SK-N-SH (cell line): ENCODE results near the gene CLASP1. TPM values are rescaled to one million over a fixed set of nuclear protein-coding genes. Genes with fewer than 3 reads are reported as not detected.

Source experiments
- CTCF ChIA-PET: fragments of 300-600, 350-600 bp; formaldehyde crosslinking; extraction: SDS; loops from one replicate; lab custom pipeline; 2021; lab: Yijun Ruan, JAX
- POLR2A ChIA-PET: fragments of 350-600 bp; sonication (Branson Sonifier 250); formaldehyde crosslinking; extraction: SDS; loops from one replicate; lab custom pipeline; 2020; ENCODE audit warnings: antibody characterized with exemption, inconsistent platforms; lab: Yijun Ruan, JAX
- DNase-seq: peaks from one replicate; pipeline ENCODE4 v3.0.0; 2012
- H2AFZ ChIP-seq: fragments of 200-600 bp; sonication (generic); 2 replicates; pipeline ENCODE4 v1.8.1; 2016; ENCODE audit warnings: antibody characterized with exemption, mild to moderate bottlenecking, low read depth
- H3F3A ChIP-seq: fragments of 200-600 bp; sonication (generic); replicated peaks from 2 replicates; pipeline ENCODE3; 2016; ENCODE audit warnings: antibody characterized with exemption, mild to moderate bottlenecking; ENCODE audit not compliant: insufficient read depth
- H3K27ac ChIP-seq, 2 experiments: fragments of 200-500 bp in 1 of 2; fragments of 200-600 bp in 1 of 2; sonication (Bioruptor generic) in 1 of 2; sonication (generic), shearing (Covaris generic) in 1 of 2; 2 replicates each; pipeline versions ENCODE4 v1.5.1 to v1.6.1; 2014 to 2016; ENCODE audit warnings: low read depth in 2 of 2, inconsistent platforms in 1 of 2, low read length in 1 of 2, mild to moderate bottlenecking in 1 of 2, mixed read lengths in 1 of 2
- H3K27me3 ChIP-seq: fragments of 200-600 bp; sonication (generic), shearing (Covaris generic); 2 replicates; pipeline ENCODE4 v1.6.1; 2016; ENCODE audit warnings: mixed run types; ENCODE audit not compliant: insufficient read depth
- H3K36me3 ChIP-seq, 2 experiments: fragments of 200-500 bp in 1 of 2; fragments of 200-600 bp in 1 of 2; sonication (Bioruptor generic) in 1 of 2; sonication (generic) in 1 of 2; replicated peaks in 1 of 2; 2 replicates each; pipeline versions ENCODE3 to v1.5.1; 2014 to 2016; ENCODE audit warnings: low read length in 1 of 2, mild to moderate bottlenecking in 1 of 2; ENCODE audit not compliant: insufficient read depth in 2 of 2, control insufficient read depth in 1 of 2
- H3K4me1 ChIP-seq, 2 experiments: fragments of 200-500 bp in 1 of 2; fragments of 200-600 bp in 1 of 2; sonication (Bioruptor generic) in 1 of 2; sonication (generic), shearing (Covaris generic) in 1 of 2; 2 replicates each; pipeline versions ENCODE4 v1.5.1 to v1.6.1; 2014 to 2016; ENCODE audit warnings: low read depth in 1 of 2, low read length in 1 of 2, mixed run types in 1 of 2; ENCODE audit not compliant: insufficient read depth in 2 of 2, control insufficient read depth in 1 of 2
- H3K4me2 ChIP-seq: fragments of 200-600 bp; sonication (generic), shearing (Covaris generic); 2 replicates; pipeline ENCODE4 v1.6.1; 2017; ENCODE audit warnings: mixed run types
- H3K4me3 ChIP-seq, 2 experiments: fragments of 200-500 bp in 1 of 2; fragments of 200-600 bp in 1 of 2; sonication (Bioruptor generic) in 1 of 2; sonication (generic), shearing (Covaris generic) in 1 of 2; 2 replicates each; pipeline versions ENCODE4 v1.5.1 to v1.8.1; 2014 to 2016; ENCODE audit warnings: low read depth in 2 of 2, inconsistent platforms in 1 of 2, low read length in 1 of 2, mild to moderate bottlenecking in 1 of 2, mixed read lengths in 1 of 2, moderate library complexity in 1 of 2
- H3K79me2 ChIP-seq: fragments of 200-600 bp; sonication (generic); 2 replicates; pipeline ENCODE4 v1.8.1; 2017; ENCODE audit warnings: mild to moderate bottlenecking; ENCODE audit not compliant: insufficient read depth
- H3K9ac ChIP-seq: fragments of 200-600 bp; sonication (generic); 2 replicates; pipeline ENCODE4 v1.6.1; 2017; ENCODE audit warnings: mixed run types
- H3K9me2 ChIP-seq: fragments of 200-600 bp; sonication (generic); 2 replicates; pipeline ENCODE4 v1.6.1; 2017; ENCODE audit warnings: mixed run types
- H3K9me3 ChIP-seq: fragments of 200-600 bp; sonication (generic); 2 replicates; pipeline ENCODE4 v1.6.1; 2017; ENCODE audit warnings: mixed run types, mild to moderate bottlenecking, moderate library complexity
- H4K20me1 ChIP-seq: fragments of 200-600 bp; sonication (generic); 2 replicates; pipeline ENCODE4 v1.6.1; 2017; ENCODE audit warnings: mild to moderate bottlenecking, mixed run types; ENCODE audit not compliant: insufficient read depth
- ELF1 ChIP-seq: IDR thresholded peaks from 2 replicates; pipeline ENCODE4 v1.4.0; 2012
- EP300 ChIP-seq, 2 experiments: IDR thresholded peaks; 2 replicates each; pipeline versions ENCODE4 v1.4.0 to v1.6.1; 2012; ENCODE audit warnings: borderline replicate concordance in 1 of 2, low read depth in 1 of 2, low read length in 1 of 2
- EZH2phosphoT487 ChIP-seq: fragments of 200-600 bp; sonication (generic); IDR thresholded peaks from 2 replicates; pipeline ENCODE4 v1.6.1; 2017; ENCODE audit warnings: low read depth, mixed run types, mild to moderate bottlenecking, antibody characterized with exemption, moderate library complexity, borderline replicate concordance
- FOSL2 ChIP-seq: IDR thresholded peaks from 2 replicates; pipeline ENCODE4 v1.4.0; 2012; ENCODE audit warnings: low read depth, mild to moderate bottlenecking, moderate library complexity, borderline replicate concordance
- FOXJ3 ChIP-seq: sonication (generic); formaldehyde crosslinking; IDR thresholded peaks from 2 replicates; pipeline ENCODE4 v1.5.1; 2020; ENCODE audit warnings: mild to moderate bottlenecking, missing genetic modification reagents
- FOXM1 ChIP-seq: IDR thresholded peaks from 2 replicates; pipeline ENCODE4 v1.4.0; 2012; ENCODE audit warnings: low read depth, mild to moderate bottlenecking
- GATA2 ChIP-seq: sonication (generic); formaldehyde crosslinking; IDR thresholded peaks from 2 replicates; pipeline ENCODE4 v1.5.0; 2020; ENCODE audit warnings: mild to moderate bottlenecking, missing genetic modification reagents
- MEF2A ChIP-seq: IDR thresholded peaks from 2 replicates; pipeline ENCODE4 v1.4.0; 2012; ENCODE audit warnings: low read depth, borderline replicate concordance
- MXI1 ChIP-seq: IDR thresholded peaks from 2 replicates; pipeline ENCODE4 v1.6.1; 2012; ENCODE audit warnings: mild to moderate bottlenecking, low read depth, low read length, improper control_type of control experiment
- NFIC ChIP-seq: IDR thresholded peaks from 2 replicates; pipeline ENCODE4 v1.4.0; 2012; ENCODE audit warnings: borderline replicate concordance
- POLR2AphosphoS5 ChIP-seq: IDR thresholded peaks from 2 replicates; pipeline ENCODE4 v1.6.1; 2012; ENCODE audit warnings: low read depth, low read length
- RFX5 ChIP-seq: IDR thresholded peaks from 2 replicates; pipeline ENCODE4 v1.6.1; 2012; ENCODE audit warnings: mild to moderate bottlenecking, improper control_type of control experiment, low read length
- RXRA ChIP-seq: IDR thresholded peaks from 2 replicates; pipeline ENCODE4 v1.4.0; 2012; ENCODE audit warnings: low read depth, mild to moderate bottlenecking, borderline replicate concordance
- TAF1 ChIP-seq: IDR thresholded peaks from 2 replicates; pipeline ENCODE4 v1.6.1; 2012; ENCODE audit warnings: low read depth, mild to moderate bottlenecking, low read length, moderate library complexity, borderline replicate concordance
- TCF12 ChIP-seq: IDR thresholded peaks from 2 replicates; pipeline ENCODE4 v1.4.0; 2012
- TEAD4 ChIP-seq: IDR thresholded peaks from 2 replicates; pipeline ENCODE4 v1.4.0; 2012; ENCODE audit warnings: mild to moderate bottlenecking, borderline replicate concordance; ENCODE audit not compliant: insufficient read depth
- YY1 ChIP-seq: IDR thresholded peaks from 2 replicates; pipeline ENCODE4 v1.4.0; 2012; ENCODE audit warnings: low read depth, mild to moderate bottlenecking
- WGBS: methylation state at CpG from one replicate; pipeline ENCODE4 v1.1.6; 2017; ENCODE audit warnings: low lambda C conversion rate; 5-methylcytosine and 5-hydroxymethylcytosine counted together
- polyA plus RNA-seq, 3 experiments: library from polyadenylated mRNA; depleted of rRNA; stranded (reverse); fragments of >200 nt; gene quantifications; 2 replicates each; pipeline ENCODE4 v1.2.3, GENCODE V29; 2012
- TF ChIP-seq, protein P1 (sequence below): fragments of 150-350 bp; IDR thresholded peaks from 2 replicates; pipeline ENCODE4 v1.6.1; 2016; ENCODE audit warnings: mild to moderate bottlenecking, low read depth, low read length
- TF ChIP-seq, protein P2 (sequence below): IDR thresholded peaks from 2 replicates; pipeline ENCODE4 v1.4.0; 2012; ENCODE audit warnings: low read depth
- TF ChIP-seq, protein P3 (sequence below): IDR thresholded peaks from 2 replicates; pipeline ENCODE4 v1.4.0; 2012; ENCODE audit warnings: low read depth, borderline replicate concordance
- TF ChIP-seq, protein P4 (sequence below): IDR thresholded peaks from 2 replicates; pipeline ENCODE4; 2012
- TF ChIP-seq, protein P5 (sequence below): fragments of 150-350 bp; IDR thresholded peaks from 2 replicates; pipeline ENCODE4 v1.6.1; 2017; ENCODE audit warnings: antibody characterized with exemption, low read length, low read depth, borderline replicate concordance

CLASP1 gene
- polyA plus RNA-seq, 1 of the 3 experiments (the other 2 are of a cell fraction): 4.9 TPM

DNA sequence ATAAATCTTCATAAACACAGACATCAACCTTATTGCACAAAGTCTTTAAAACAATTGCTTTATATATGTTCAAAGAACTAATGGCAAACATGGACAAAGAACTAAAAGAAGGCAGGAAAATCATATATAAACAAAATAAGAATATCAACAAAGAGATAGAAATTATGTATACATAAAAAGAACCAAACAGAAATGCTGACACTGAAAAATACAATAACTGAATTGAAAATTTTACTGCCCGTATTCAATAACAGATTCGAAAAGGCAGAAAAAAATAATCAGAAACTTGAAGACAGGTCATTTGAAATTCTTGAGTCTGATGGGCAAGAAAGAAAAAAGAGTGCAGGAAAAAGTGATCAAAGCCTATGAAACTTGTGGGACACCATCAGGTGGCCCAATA is 342.2 kb downstream of the CLASP1 start:
- POLR2A ChIA-PET: no interaction called here
- TF ChIP-seq, protein P1, sequence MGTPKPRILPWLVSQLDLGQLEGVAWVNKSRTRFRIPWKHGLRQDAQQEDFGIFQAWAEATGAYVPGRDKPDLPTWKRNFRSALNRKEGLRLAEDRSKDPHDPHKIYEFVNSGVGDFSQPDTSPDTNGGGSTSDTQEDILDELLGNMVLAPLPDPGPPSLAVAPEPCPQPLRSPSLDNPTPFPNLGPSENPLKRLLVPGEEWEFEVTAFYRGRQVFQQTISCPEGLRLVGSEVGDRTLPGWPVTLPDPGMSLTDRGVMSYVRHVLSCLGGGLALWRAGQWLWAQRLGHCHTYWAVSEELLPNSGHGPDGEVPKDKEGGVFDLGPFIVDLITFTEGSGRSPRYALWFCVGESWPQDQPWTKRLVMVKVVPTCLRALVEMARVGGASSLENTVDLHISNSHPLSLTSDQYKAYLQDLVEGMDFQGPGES: no peak
- no peak for TF ChIP-seq TAF1
- TF ChIP-seq, protein P2, sequence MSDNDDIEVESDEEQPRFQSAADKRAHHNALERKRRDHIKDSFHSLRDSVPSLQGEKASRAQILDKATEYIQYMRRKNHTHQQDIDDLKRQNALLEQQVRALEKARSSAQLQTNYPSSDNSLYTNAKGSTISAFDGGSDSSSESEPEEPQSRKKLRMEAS: no peak
- no peak for TF ChIP-seq RXRA
- TF ChIP-seq, protein P3, sequence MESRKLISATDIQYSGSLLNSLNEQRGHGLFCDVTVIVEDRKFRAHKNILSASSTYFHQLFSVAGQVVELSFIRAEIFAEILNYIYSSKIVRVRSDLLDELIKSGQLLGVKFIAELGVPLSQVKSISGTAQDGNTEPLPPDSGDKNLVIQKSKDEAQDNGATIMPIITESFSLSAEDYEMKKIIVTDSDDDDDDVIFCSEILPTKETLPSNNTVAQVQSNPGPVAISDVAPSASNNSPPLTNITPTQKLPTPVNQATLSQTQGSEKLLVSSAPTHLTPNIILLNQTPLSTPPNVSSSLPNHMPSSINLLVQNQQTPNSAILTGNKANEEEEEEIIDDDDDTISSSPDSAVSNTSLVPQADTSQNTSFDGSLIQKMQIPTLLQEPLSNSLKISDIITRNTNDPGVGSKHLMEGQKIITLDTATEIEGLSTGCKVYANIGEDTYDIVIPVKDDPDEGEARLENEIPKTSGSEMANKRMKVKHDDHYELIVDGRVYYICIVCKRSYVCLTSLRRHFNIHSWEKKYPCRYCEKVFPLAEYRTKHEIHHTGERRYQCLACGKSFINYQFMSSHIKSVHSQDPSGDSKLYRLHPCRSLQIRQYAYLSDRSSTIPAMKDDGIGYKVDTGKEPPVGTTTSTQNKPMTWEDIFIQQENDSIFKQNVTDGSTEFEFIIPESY: no peak
- no peak for TF ChIP-seq GATA2 (CRISPR knock-in tag)
- TF ChIP-seq MEF2A: no peak
- no peak for TF ChIP-seq FOXJ3
- TF ChIP-seq TCF12: no peak
- no peak for TF ChIP-seq YY1
- TF ChIP-seq FOSL2: no peak
- CTCF ChIA-PET: interaction anchor here (1.1 to 1.4 kb wide), 3 partner anchors 21 to 212 kb away, joined by 3 read pairs; no protein-coding TSS in a partner anchor

DNA sequence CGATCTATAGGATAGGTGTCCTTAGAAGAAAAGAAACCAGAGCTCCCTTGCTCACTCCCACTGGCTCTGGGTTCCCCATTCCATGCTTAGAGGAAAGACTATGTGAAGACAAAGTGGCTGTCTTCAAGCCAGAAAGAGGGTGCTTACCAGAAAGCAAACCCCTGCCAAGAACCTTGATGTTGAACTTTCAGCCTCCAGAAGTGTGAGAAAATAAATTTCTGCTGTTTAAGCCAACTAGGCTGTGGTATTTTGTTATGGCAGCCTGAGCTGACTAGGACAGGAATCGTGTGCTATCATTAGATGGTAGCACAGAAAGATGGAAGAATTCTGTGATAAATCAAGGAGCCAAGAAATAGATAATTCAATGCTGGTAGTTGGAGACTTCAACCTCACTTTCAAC is 344.3 kb downstream of the CLASP1 start:
- WGBS: 17% methylated on average over 2 of the region's 2 CpGs
- Histone ChIP-seq H3F3A (no peaks in the 10 kb centered on the region), H3K4me1 (peaks cover 0 to 3% of the 10 kb centered on the region in 2 experiments; a peak in 1 of 4 replicates), H2AFZ (no peak overlapping the region), H3K79me2 (no peaks in the 10 kb centered on the region), H3K4me3 (no peak overlapping the region), H3K9me3 (no peaks in the 10 kb centered on the region), H3K9ac (no peak overlapping the region), H3K36me3 (no peaks in the 10 kb centered on the region), H3K9me2 (no peaks in the 10 kb centered on the region), H4K20me1 (no peaks in the 10 kb centered on the region), H3K4me2 (no peak overlapping the region), H3K27ac (no peak overlapping the region), H3K27me3 (0 out of 2 replicates have a peak, but pooled peaks cover 6% of the 10 kb centered on the region)
- ChIA-PET CTCF (interaction anchor here (3.1 kb wide), 1 partner anchor 210 kb away, joined by 8 read pairs; no protein-coding TSS in a partner anchor), POLR2A (no interaction called here)
- DNase-seq: no peak
- TF ChIP-seq MXI1: no peak
- no peak for TF ChIP-seq NFIC
- no peak for TF ChIP-seq ELF1
- no peak for TF ChIP-seq EP300 (IDR thresholded peaks at IDR 0.05; ENCODE audit: borderline replicate concordance in 1 of 2, low read depth in 1 of 2, low read length in 1 of 2)
- TF ChIP-seq, protein P4, sequence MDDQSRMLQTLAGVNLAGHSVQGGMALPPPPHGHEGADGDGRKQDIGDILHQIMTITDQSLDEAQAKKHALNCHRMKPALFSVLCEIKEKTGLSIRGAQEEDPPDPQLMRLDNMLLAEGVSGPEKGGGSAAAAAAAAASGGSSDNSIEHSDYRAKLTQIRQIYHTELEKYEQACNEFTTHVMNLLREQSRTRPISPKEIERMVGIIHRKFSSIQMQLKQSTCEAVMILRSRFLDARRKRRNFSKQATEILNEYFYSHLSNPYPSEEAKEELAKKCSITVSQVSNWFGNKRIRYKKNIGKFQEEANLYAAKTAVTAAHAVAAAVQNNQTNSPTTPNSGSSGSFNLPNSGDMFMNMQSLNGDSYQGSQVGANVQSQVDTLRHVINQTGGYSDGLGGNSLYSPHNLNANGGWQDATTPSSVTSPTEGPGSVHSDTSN: no peak
- TF ChIP-seq, protein P5, sequence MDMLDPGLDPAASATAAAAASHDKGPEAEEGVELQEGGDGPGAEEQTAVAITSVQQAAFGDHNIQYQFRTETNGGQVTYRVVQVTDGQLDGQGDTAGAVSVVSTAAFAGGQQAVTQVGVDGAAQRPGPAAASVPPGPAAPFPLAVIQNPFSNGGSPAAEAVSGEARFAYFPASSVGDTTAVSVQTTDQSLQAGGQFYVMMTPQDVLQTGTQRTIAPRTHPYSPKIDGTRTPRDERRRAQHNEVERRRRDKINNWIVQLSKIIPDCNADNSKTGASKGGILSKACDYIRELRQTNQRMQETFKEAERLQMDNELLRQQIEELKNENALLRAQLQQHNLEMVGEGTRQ: no peak
- no peak for TF ChIP-seq RXRA
- no peak for TF ChIP-seq RFX5
- TF ChIP-seq EZH2phosphoT487: no peak
- TF ChIP-seq FOSL2: no peak
- no peak for TF ChIP-seq TEAD4
- no peak for TF ChIP-seq FOXM1
- no peak for TF ChIP-seq POLR2AphosphoS5

More for the DNA sequence above, 342.2 kb downstream of the CLASP1 start:
- no peak overlapping the region for H3K4me3 ChIP-seq
- DNase-seq: no peak
- H3K79me2 ChIP-seq: no peaks in the 10 kb centered on the region
- no peaks in the 10 kb centered on the region for H3F3A ChIP-seq
- H4K20me1 ChIP-seq: no peaks in the 10 kb centered on the region
- H3K27ac ChIP-seq: no peak overlapping the region
- no peak overlapping the region for H3K4me2 ChIP-seq
- H3K9me3 ChIP-seq: no peaks in the 10 kb centered on the region
- H3K9me2 ChIP-seq: no peaks in the 10 kb centered on the region
- H2AFZ ChIP-seq: no peak overlapping the region
- H3K27me3 ChIP-seq: no peaks in the 10 kb centered on the region
- no peaks in the 10 kb centered on the region for H3K36me3 ChIP-seq
- WGBS: 50% methylated on average over 2 of the region's 2 CpGs
- no peak overlapping the region for H3K9ac ChIP-seq
- H3K4me1 ChIP-seq: peaks cover 0 to 3% of the 10 kb centered on the region in 2 experiments; a peak in 1 of 4 replicates
